ENCODE measurements around the gene GNAO1.

The GNAO1 gene

GRCh38 chr16:56306690-56307533, 115.6 kb downstream of the GNAO1 start:
- Histone ChIP-seq H3K36me3 (ENCODE audit: insufficient read depth, low read length) (no peaks in the 10 kb centered on the region), H3K4me3 (ENCODE audit: low read depth in 1 of 2, low read length in 2 of 2) (no peak overlapping the region), H3K27me3 (ENCODE audit: control insufficient read depth in 1 of 2, insufficient read depth in 2 of 2, low read length in 2 of 2) (no peaks in the 10 kb centered on the region), H3K9me3 (ENCODE audit: low read length) (no peaks in the 10 kb centered on the region), H3K27ac (ENCODE audit: low read depth, low read length) (no peak overlapping the region), H3K4me1 (ENCODE audit: insufficient read depth, low read length) (peaks cover 15% of the 10 kb centered on the region), H3K9ac (ENCODE audit: low read length) (no peak overlapping the region)

- Histone ChIP-seq H3K9me3 (ENCODE audit: low read length) (no peaks in the 10 kb centered on the region), H3K4me1 (ENCODE audit: insufficient read depth, low read length) (peaks cover 15% of the 10 kb centered on the region), H3K4me3 (ENCODE audit: low read depth in 1 of 2, low read length in 2 of 2) (no peak overlapping the region), H3K27me3 (ENCODE audit: control insufficient read depth in 1 of 2, insufficient read depth in 2 of 2, low read length in 2 of 2) (no peaks in the 10 kb centered on the region), H3K27ac (ENCODE audit: low read depth, low read length) (no peak overlapping the region), H3K36me3 (ENCODE audit: insufficient read depth, low read length) (no peaks in the 10 kb centered on the region), H3K9ac (ENCODE audit: low read length) (no peak overlapping the region)
Observed at GRCh38 chr16:56307534-56307873, 116.2 kb downstream of the GNAO1 start.

GRCh38 chr16:56309008-56309407, 117.7 kb downstream of the GNAO1 start:
- no peaks in the 10 kb centered on the region for H3K27me3 ChIP-seq (ENCODE audit: control insufficient read depth in 1 of 2, insufficient read depth in 2 of 2, low read length in 2 of 2)
- H3K4me1 ChIP-seq (ENCODE audit: insufficient read depth, low read length), result peaks cover 15% of the 10 kb centered on the region
- H3K9me3 ChIP-seq (ENCODE audit: low read length), result no peaks in the 10 kb centered on the region
- no peak overlapping the region for H3K4me3 ChIP-seq (ENCODE audit: low read depth in 1 of 2, low read length in 2 of 2)
- H3K36me3 ChIP-seq (ENCODE audit: insufficient read depth, low read length), result no peaks in the 10 kb centered on the region
- H3K9ac ChIP-seq (ENCODE audit: low read length), result no peak overlapping the region
- H3K27ac ChIP-seq (ENCODE audit: low read depth, low read length), result no peak overlapping the region

- no peak overlapping the region for H3K27ac ChIP-seq (ENCODE audit: low read depth, low read length)
Observed at GRCh38 chr16:56310690-56311089, 119.4 kb downstream of the GNAO1 start.

GRCh38 chr16:56311208-56312027, 120.1 kb downstream of the GNAO1 start:
- H3K27ac ChIP-seq (ENCODE audit: low read depth, low read length), result no peak overlapping the region
- no peaks in the 10 kb centered on the region for H3K36me3 ChIP-seq (ENCODE audit: insufficient read depth, low read length)
- H3K9me3 ChIP-seq (ENCODE audit: low read length), result no peaks in the 10 kb centered on the region
- H3K4me1 ChIP-seq (ENCODE audit: insufficient read depth, low read length), result peaks cover 4% of the 10 kb centered on the region
- no peak overlapping the region for H3K4me3 ChIP-seq (ENCODE audit: low read depth in 1 of 2, low read length in 2 of 2)
- no peak overlapping the region for H3K9ac ChIP-seq (ENCODE audit: low read length)
- H3K27me3 ChIP-seq (ENCODE audit: control insufficient read depth in 1 of 2, insufficient read depth in 2 of 2, low read length in 2 of 2), result no peaks in the 10 kb centered on the region

More at GRCh38 chr16:56310690-56311089, 119.4 kb downstream of the GNAO1 start:
- Histone ChIP-seq H3K27me3 (ENCODE audit: control insufficient read depth in 1 of 2, insufficient read depth in 2 of 2, low read length in 2 of 2) (no peaks in the 10 kb centered on the region), H3K4me3 (ENCODE audit: low read depth in 1 of 2, low read length in 2 of 2) (no peak overlapping the region), H3K9me3 (ENCODE audit: low read length) (no peaks in the 10 kb centered on the region), H3K9ac (ENCODE audit: low read length) (no peak overlapping the region), H3K4me1 (ENCODE audit: insufficient read depth, low read length) (peaks cover 12% of the 10 kb centered on the region), H3K36me3 (ENCODE audit: insufficient read depth, low read length) (no peaks in the 10 kb centered on the region)

GRCh38 chr16:56312028-56312300, 120.7 kb downstream of the GNAO1 start:
- no peak overlapping the region for H3K4me3 ChIP-seq (ENCODE audit: low read depth in 1 of 2, low read length in 2 of 2)
- H3K9me3 ChIP-seq (ENCODE audit: low read length), result no peaks in the 10 kb centered on the region
- no peaks in the 10 kb centered on the region for H3K27me3 ChIP-seq (ENCODE audit: control insufficient read depth in 1 of 2, insufficient read depth in 2 of 2, low read length in 2 of 2)
- H3K27ac ChIP-seq (ENCODE audit: low read depth, low read length), result no peak overlapping the region
- no peak overlapping the region for H3K9ac ChIP-seq (ENCODE audit: low read length)
- no peaks in the 10 kb centered on the region for H3K4me1 ChIP-seq (ENCODE audit: insufficient read depth, low read length)
- no peaks in the 10 kb centered on the region for H3K36me3 ChIP-seq (ENCODE audit: insufficient read depth, low read length)

GRCh38 chr16:56312556-56312955, 121.3 kb downstream of the GNAO1 start:
- Histone ChIP-seq H3K9ac (ENCODE audit: low read length) (no peak overlapping the region), H3K36me3 (ENCODE audit: insufficient read depth, low read length) (no peaks in the 10 kb centered on the region), H3K4me1 (ENCODE audit: insufficient read depth, low read length) (peaks cover under 1% of the 10 kb centered on the region), H3K4me3 (ENCODE audit: low read depth in 1 of 2, low read length in 2 of 2) (no peak overlapping the region), H3K9me3 (ENCODE audit: low read length) (no peaks in the 10 kb centered on the region), H3K27ac (ENCODE audit: low read depth, low read length) (no peak overlapping the region), H3K27me3 (ENCODE audit: control insufficient read depth in 1 of 2, insufficient read depth in 2 of 2, low read length in 2 of 2) (no peaks in the 10 kb centered on the region)

- Histone ChIP-seq H3K9ac (ENCODE audit: low read length) (no peak overlapping the region), H3K27ac (ENCODE audit: low read depth, low read length) (no peak overlapping the region)
Observed at GRCh38 chr16:56314244-56314850, 123.1 kb downstream of the GNAO1 start.

GRCh38 chr16:56315955-56316354, 124.7 kb downstream of the GNAO1 start:
- Histone ChIP-seq H3K36me3 (ENCODE audit: insufficient read depth, low read length) (peaks cover 5% of the 10 kb centered on the region), H3K9ac (ENCODE audit: low read length) (no peak overlapping the region), H3K4me1 (ENCODE audit: insufficient read depth, low read length) (peaks cover 17% of the 10 kb centered on the region), H3K9me3 (ENCODE audit: low read length) (no peaks in the 10 kb centered on the region), H3K27ac (ENCODE audit: low read depth, low read length) (no peak overlapping the region), H3K27me3 (ENCODE audit: control insufficient read depth in 1 of 2, insufficient read depth in 2 of 2, low read length in 2 of 2) (no peaks in the 10 kb centered on the region), H3K4me3 (ENCODE audit: low read depth in 1 of 2, low read length in 2 of 2) (no peak overlapping the region)

More at GRCh38 chr16:56314244-56314850, 123.1 kb downstream of the GNAO1 start:
- H3K36me3 ChIP-seq (ENCODE audit: insufficient read depth, low read length), result no peaks in the 10 kb centered on the region
- no peaks in the 10 kb centered on the region for H3K27me3 ChIP-seq (ENCODE audit: control insufficient read depth in 1 of 2, insufficient read depth in 2 of 2, low read length in 2 of 2)
- peaks cover 17% of the 10 kb centered on the region for H3K4me1 ChIP-seq (ENCODE audit: insufficient read depth, low read length)
- no peak overlapping the region for H3K4me3 ChIP-seq (ENCODE audit: low read depth in 1 of 2, low read length in 2 of 2)
- no peaks in the 10 kb centered on the region for H3K9me3 ChIP-seq (ENCODE audit: low read length)

- Histone ChIP-seq H3K9me3 (ENCODE audit: low read length) (no peaks in the 10 kb centered on the region), H3K4me3 (ENCODE audit: low read depth in 1 of 2, low read length in 2 of 2) (no peak overlapping the region), H3K36me3 (ENCODE audit: insufficient read depth, low read length) (peaks cover 5% of the 10 kb centered on the region), H3K27ac (ENCODE audit: low read depth, low read length) (peak overlapping the region; percentile 7), H3K9ac (ENCODE audit: low read length) (no peak overlapping the region), H3K27me3 (ENCODE audit: control insufficient read depth in 1 of 2, insufficient read depth in 2 of 2, low read length in 2 of 2) (no peaks in the 10 kb centered on the region), H3K4me1 (ENCODE audit: insufficient read depth, low read length) (peaks cover 17% of the 10 kb centered on the region)
Observed at GRCh38 chr16:56316545-56316944, 125.3 kb downstream of the GNAO1 start.

- no peak overlapping the region for H3K9ac ChIP-seq (ENCODE audit: low read length)
- peak overlapping the region; percentile 63 for H3K27ac ChIP-seq (ENCODE audit: low read depth, low read length)
- peak overlapping the region; percentile 11 to 29 for H3K4me3 ChIP-seq (ENCODE audit: low read depth in 1 of 2, low read length in 2 of 2)
Observed at GRCh38 chr16:56317998-56318826, 126.9 kb downstream of the GNAO1 start.

More at GRCh38 chr16:56317998-56318826, 126.9 kb downstream of the GNAO1 start:
- Histone ChIP-seq H3K36me3 (ENCODE audit: insufficient read depth, low read length) (peaks cover 5% of the 10 kb centered on the region), H3K9me3 (ENCODE audit: low read length) (no peaks in the 10 kb centered on the region), H3K27me3 (ENCODE audit: control insufficient read depth in 1 of 2, insufficient read depth in 2 of 2, low read length in 2 of 2) (no peaks in the 10 kb centered on the region), H3K4me1 (ENCODE audit: insufficient read depth, low read length) (peaks cover 17% of the 10 kb centered on the region)
